Stimulated activated CD8-positive, alpha-beta memory T cell treated with anti-CD3 and anti-CD28 coated beads, Interleukin-15, amount 100 ng/mL, for 4 hours (primary cell): Measurements from ENCODE around the gene MRPL21.
"Not testable (repeated sequence)": the region's sequence is repeated elsewhere in the genome, so short reads cannot be mapped to it uniquely, and the experiment has no call there.

ENCODE experiments used
- DNase-seq, 2 donors: peaks; one replicate each; pipeline ENCODE4 v3.0.0-alpha.2; 2020; ENCODE audit warnings: low read depth in 2 of 2

MRPL21 gene

DNA sequence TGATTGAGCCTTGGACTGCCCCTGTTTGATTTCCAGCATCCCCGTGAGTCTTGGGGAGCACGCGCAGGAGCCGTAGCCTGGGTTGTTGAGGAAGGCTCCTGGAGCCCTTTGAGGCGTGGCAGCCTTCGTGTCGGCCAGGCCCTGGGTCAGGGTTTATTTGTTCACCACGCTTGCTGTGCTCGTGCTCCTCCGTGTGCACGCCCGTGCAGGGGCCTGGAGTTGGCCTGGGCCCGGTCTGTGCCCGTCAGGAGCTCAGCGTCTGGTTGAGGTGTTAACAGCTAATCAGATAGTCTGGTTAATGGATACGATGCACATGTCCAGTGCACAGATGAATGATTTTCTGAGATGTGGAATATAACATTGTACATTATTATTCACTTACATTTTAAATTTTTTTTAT is 8.1 kb upstream of the MRPL21 start:
- DNase-seq = no peak

- DNase-seq = no peak
These were observed 7.3 kb upstream of the MRPL21 start for GRCh38 chr11:68910965-68911364.

DNA sequence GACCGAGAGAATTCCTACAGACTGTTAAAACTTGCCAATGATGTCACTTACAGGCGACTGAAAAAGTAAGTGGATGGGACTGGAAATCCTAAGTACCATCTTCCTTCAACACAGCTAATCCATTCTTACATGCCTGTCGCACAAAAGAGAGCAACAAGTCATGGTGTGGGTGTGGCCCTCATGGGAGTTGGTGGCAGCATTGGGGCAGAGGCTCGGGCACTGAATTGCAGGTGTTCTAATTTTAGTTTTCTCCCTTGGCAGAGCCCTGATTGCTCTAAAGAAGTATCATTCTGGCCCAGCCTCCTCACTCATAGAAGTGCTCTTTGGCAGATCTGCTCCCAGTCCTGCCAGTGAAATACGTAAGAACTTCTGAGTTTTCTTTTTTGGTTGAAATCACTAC is 4.6 kb upstream of the MRPL21 start:
- no peak for DNase-seq

DNA sequence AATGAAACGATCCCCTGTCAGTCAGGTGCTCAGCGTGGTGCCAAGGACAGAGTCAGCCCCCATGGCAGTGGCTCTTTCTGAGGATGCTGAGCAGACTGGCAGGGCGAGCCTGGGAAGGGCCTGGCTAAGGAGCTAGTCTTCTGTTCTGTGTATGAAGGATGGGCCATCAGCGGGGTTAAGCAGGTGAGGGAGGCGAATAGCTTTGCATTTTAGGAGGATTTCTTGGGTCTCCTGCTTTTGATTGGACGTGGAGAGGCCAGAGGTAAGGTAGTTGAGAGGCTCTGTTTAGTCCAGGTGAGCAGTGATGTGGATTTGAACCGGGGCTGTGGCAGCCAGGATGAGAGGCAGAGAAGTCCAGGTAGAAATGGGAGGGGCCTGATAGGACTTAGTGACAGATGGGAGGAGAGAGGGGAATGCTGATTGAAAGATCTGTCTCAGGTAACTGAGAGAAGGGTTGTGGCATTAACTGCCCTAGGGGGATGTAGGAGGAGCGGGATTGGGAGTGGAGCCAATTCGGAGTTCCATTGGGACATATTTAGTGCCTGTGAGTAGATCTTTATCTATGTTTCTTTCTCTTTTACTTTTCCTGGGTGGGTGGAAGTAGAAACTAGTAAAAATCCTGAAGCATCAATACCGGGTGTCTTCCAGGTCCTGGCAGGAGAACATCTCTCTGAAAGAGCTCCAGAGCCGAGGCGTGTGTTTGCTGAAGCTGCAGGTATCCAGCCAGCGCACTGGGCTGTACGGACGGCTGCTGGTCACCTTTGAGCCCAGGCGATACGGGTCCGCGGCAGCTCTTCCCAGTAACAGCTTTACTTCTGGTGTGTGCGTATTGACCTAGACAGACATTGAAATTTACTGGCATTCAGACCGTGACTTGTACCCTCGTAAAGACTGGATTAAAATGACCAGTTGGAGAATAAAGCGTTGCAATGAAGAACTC is 2.1 kb upstream of the MRPL21 start:
- no peak for DNase-seq

DNA sequence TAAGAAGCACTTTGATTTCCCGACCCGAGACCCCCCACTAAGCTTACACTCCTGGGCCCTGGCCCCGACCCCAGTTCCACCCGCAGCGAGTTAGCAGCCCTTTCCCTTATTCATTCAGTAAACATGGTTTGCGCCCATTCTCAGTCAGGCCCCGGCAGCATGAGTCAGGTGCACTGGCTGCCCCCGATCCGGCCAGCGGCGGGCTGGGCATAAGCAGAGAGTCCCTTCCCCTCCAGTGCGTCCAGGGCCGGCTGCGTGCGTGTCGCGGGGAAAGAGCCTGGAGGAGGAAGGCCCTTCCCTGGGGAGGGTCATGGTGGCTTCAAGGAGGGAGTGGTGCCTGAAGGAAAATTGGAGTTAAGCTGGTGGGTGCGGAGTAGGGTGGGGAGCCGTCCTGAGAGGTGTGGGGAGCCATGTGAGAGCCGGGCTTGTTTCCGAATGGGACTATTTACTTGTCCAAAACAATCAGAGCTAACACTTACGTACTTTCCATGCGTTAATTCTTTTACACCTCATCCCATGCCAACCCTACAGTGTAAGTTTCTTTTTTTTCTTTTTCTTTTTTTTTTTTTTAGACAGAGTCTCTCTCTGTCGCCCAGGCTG is 716 bp upstream of the MRPL21 start:
- no peak for DNase-seq

GRCh38 chr11:68900835-68901381 is 2.7 kb downstream of the MRPL21 start:
- no peak for DNase-seq

- no peak for DNase-seq
These were observed 6.2 kb downstream of the MRPL21 start for GRCh38 chr11:68897441-68897840.

GRCh38 chr11:68896171-68896959 is 7.3 kb downstream of the MRPL21 start:
- DNase-seq = no peak

GRCh38 chr11:68893282-68893681 is 10.3 kb downstream of the MRPL21 start:
- no peak for DNase-seq

DNA sequence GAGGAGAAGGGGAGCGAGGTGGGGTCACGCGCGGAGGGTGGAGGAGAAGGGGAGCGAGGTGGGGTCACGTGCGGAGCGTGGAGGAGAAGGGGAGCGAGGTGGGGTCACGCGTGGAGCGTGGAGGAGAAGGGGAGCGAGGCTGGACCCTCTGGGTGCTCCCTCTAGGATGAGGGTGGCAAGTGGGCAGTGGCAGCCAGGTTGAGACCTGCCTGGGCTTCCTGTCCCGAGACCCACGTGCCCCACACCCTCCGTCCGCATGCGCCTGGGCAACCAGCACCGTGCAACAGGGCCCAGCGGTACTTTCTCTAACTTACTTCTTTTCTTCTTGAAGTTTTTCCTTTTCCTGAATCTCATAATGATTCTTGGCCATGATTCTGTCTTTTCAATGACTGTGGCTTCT is 11.1 kb downstream of the MRPL21 start:
- DNase-seq = no peak

DNA sequence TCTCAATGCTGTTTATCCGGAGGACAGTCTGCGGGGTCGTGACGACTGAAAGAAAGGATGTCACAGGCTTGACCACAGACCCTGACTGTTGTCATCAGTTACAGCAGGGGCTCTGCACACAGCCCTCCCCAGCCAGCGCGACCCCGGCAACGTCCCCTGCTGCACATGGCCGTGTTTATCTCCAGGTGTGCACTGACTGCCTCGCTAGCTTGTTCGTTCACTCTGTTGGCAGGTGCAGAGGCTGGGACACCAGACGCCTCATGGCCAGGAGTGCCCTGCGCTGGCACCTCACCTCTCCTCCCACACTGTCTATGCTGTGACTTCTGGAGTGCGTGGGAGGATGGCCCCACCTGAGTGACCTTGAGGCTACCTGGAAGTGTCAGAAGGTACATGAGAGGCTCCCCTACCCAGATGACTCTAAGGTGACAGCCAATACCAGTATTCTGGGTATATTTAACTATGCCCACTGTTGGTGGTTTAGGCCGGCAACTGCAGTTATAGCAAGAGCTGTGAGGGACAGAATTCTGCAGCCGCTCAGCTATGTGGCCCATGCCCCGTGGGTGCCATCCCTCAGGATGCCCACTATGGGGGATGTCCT is 12.2 kb downstream of the MRPL21 start:
- no peak for DNase-seq

GRCh38 chr11:68890490-68891231 is 13.0 kb downstream of the MRPL21 start:
- DNase-seq = no peak

DNA sequence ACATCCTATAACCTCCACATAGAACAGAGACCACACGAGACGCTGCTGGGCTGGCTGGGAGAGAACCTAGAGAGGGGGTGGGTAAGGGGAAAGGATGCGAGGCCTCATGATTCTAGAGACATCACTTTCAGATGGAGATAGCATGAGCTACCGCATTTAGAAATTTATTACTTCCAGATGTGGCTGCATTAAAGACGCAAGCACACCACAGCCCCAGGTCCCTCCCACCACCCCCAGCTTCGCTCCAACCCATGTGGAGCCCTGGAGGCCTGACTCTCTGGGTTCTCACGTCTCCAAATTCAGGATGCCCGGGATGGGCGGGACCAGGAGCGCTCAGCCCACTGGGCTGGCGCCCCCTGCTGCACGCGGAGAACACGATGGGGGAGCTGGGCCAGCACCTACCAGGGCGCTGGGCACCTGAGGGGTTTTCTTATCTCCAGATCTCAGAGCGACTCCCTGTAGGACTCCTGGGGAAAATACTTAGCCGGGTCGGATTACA is 13.6 kb downstream of the MRPL21 start:
- DNase-seq = no peak

DNA sequence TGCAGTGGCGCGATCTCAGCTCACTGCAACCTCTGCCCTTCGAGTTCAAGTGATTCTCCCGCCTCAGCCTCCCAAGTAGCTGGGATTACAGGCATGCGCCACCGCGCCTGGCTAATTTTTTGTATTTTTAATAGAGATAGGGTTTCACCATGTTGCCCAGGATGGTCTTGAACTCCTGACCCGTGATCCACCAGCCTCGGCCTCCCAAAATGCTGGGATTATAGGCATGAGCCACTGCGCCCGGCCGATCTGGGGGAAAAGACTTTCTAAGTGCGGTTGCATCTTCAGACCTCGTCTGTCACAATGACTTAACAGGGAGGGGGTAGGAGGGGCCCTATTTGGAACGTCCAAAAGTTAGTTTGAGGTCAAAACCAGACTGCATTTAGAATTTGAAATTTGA is 18.8 kb downstream of the MRPL21 start:
- DNase-seq = not testable (repeated sequence)

DNA sequence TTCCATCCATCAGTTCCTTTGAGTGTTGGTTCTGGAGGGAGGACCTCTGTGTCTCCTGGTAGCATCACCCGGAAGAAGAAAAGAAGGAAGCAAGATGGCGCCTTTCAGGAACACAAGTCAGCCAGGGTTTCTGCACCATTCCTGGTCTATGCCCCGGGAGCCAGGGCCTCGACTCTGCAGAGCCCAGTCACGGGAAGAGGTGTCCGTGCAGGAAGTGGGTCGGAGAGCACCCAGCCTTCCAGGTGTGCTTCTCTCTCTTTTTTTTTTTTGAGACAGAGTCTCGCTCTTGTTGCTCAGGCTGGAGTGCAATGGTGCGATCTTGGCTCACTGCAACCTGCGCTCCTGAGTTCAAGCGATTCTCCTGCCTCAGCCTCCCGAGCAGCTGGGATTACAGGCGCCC is 21.2 kb downstream of the MRPL21 start:
- DNase-seq = no peak

- DNase-seq = no peak
These were observed 22.3 kb downstream of the MRPL21 start for GRCh38 chr11:68881320-68881719.

GRCh38 chr11:68880851-68881250 is 22.8 kb downstream of the MRPL21 start:
- DNase-seq = no peak

- no peak for DNase-seq
These were observed 25.6 kb downstream of the MRPL21 start for GRCh38 chr11:68878022-68878421.

DNA sequence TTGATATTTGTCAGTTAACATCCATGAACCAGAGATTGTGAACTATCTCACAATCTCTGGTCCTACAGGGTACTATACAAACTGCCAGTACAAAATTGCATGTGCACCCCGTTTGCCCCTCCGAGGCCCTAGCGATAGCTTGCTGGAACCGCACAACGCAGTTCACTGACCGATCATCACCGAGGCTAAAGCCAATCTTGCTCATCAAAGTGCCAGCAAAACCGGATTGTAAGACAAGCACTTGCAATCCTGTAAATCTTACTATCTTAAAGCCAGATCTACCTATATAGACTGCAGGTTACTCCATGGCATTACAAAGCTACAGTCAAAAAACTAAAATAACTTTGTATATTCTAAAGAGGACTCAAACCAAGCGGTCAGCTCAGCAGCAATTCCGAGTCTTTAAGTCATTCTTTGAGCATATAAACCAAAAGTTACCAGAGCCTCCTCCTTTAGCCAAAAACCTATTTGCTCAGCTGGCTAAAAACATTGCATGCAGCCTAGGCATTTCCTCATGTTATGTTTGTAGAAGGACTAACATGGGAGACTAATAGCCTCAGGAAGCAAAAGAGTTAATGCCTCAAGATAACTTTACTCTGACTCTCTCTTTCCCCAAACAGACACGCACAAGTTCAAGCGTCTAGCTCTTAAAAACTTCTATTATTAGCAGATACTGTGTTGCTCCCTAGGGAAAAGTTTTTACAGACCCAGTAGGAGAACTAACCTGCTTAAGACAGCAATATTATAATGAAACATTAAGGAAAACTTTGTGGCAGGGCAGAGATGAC is 31.2 kb downstream of the MRPL21 start:
- DNase-seq = no peak

GRCh38 chr11:68870470-68870869 is 33.2 kb downstream of the MRPL21 start:
- no peak for DNase-seq
